Endothelial cell of umbilical vein (primary cell): ENCODE data around the gene CMIP. TPM values are rescaled to one million over a fixed set of nuclear protein-coding genes. Genes with fewer than 3 reads are reported as not detected.
A peak's percentile ranks its signal among the peaks of the same experiment; 100 is the strongest.

Experiments used
- BruUV-seq: library from RNA; stranded (reverse); fragments of 400-500 nt; replicated peaks from 2 replicates; lab custom pipeline; 2021; lab: Mats Ljungman, UMichigan
- CTCF ChIA-PET: fragments of 300-600, 350-600 bp; sonication (Branson Sonifier 250); formaldehyde crosslinking; loops from one replicate; lab custom pipeline; 2021; ENCODE audit warnings: antibody characterized with exemption, inconsistent platforms; lab: Charles Lee
- POLR2A ChIA-PET: fragments of 300-600, 350-600 bp; sonication (Branson Sonifier 250); formaldehyde crosslinking; loops from one replicate; lab custom pipeline; 2021; ENCODE audit warnings: antibody characterized with exemption, inconsistent platforms; lab: Charles Lee
- DNase-seq: peaks from one replicate; pipeline ENCODE4 v3.0.0-alpha.2; 2011; ENCODE audit warnings: low read depth, low spot score
- FAIRE-seq: peaks from 2 replicates; lab custom pipeline; 2011; peaks lifted over from hg19 to GRCh38; lab: Jason Lieb, UNC
- H2AFZ ChIP-seq: 2 replicates; pipeline ENCODE4 v1.6.0; 2012; ENCODE audit warnings: low read depth, low read length, control low read depth, inconsistent platforms
- H3K27ac ChIP-seq: 2 replicates; pipeline ENCODE4 v1.5.1; 2011; ENCODE audit warnings: low read depth, mild to moderate bottlenecking, control low read depth, low read length, moderate library complexity; ENCODE audit not compliant: insufficient read depth
- H3K27me3 ChIP-seq, 2 experiments: 2 replicates each; pipeline versions ENCODE4 v1.6.0 to v1.6.1; 2011; ENCODE audit warnings: low read length in 2 of 2, mixed read lengths in 1 of 2; ENCODE audit not compliant: control insufficient read depth in 2 of 2, insufficient read depth in 2 of 2
- H3K36me3 ChIP-seq, 2 experiments: 2 replicates in 1 of 2; 3 replicates in 1 of 2; pipeline ENCODE4 v1.5.1; 2011; ENCODE audit warnings: low read length in 2 of 2, mild to moderate bottlenecking in 1 of 2, moderate library complexity in 1 of 2; ENCODE audit not compliant: control insufficient read depth in 2 of 2, insufficient read depth in 2 of 2; ENCODE audit errors: extremely low read depth in 1 of 2
- H3K4me1 ChIP-seq: 3 replicates; pipeline ENCODE4 v1.5.1; 2011; ENCODE audit warnings: mild to moderate bottlenecking, low read length; ENCODE audit not compliant: control insufficient read depth, insufficient read depth; ENCODE audit errors: extremely low read depth
- H3K4me2 ChIP-seq: 2 replicates; pipeline ENCODE4 v1.6.1; 2011; ENCODE audit warnings: low read length, control low read depth, mixed read lengths; ENCODE audit not compliant: insufficient read depth
- H3K4me3 ChIP-seq, 3 experiments: fragments of 200-600 bp in 1 of 3; sonication (generic), shearing (Covaris generic) in 1 of 3; replicated peaks in 1 of 3; 2 replicates each; pipeline ENCODE4 v1.5.1; 2011 to 2016; ENCODE audit warnings: control low read depth in 3 of 3, low read length in 3 of 3, mild to moderate bottlenecking in 2 of 3, inconsistent platforms in 1 of 3, low read depth in 1 of 3, moderate library complexity in 1 of 3; ENCODE audit not compliant: insufficient read depth in 1 of 3
- H3K79me2 ChIP-seq: 2 replicates; pipeline ENCODE4 v1.6.0; 2012; ENCODE audit warnings: low read length, inconsistent platforms; ENCODE audit not compliant: control insufficient read depth, insufficient read depth
- H3K9ac ChIP-seq: replicated peaks from 2 replicates; pipeline ENCODE3; 2011; ENCODE audit warnings: low read length, control low read depth; ENCODE audit not compliant: insufficient read depth; ENCODE audit errors: extremely low read depth
- H3K9me1 ChIP-seq: replicated peaks from 3 replicates; pipeline ENCODE4 v1.6.0; 2011; ENCODE audit warnings: mild to moderate bottlenecking, low read length; ENCODE audit not compliant: control insufficient read depth, insufficient read depth; ENCODE audit errors: extremely low read depth
- H3K9me3 ChIP-seq: replicated peaks from 2 replicates; pipeline ENCODE4 v1.5.1; 2012; ENCODE audit warnings: low read length, inconsistent platforms; ENCODE audit not compliant: control insufficient read depth, insufficient read depth
- H4K20me1 ChIP-seq: replicated peaks from 2 replicates; pipeline ENCODE3; 2011; ENCODE audit warnings: mild to moderate bottlenecking, low read length; ENCODE audit not compliant: control insufficient read depth, insufficient read depth; ENCODE audit errors: extremely low read depth
- CTCF ChIP-seq, 2 donors: IDR thresholded peaks; 1 replicate in 1 of 2; 2 replicates in 1 of 2; pipeline ENCODE4 v1.5.1; 2011; ENCODE audit warnings: low read length in 2 of 2, mild to moderate bottlenecking in 2 of 2, moderate library complexity in 2 of 2, control low read depth in 1 of 2, inconsistent platforms in 1 of 2, low read depth in 1 of 2; ENCODE audit not compliant: insufficient read depth in 1 of 2; ENCODE audit errors: extremely low read depth in 1 of 2
- JUN ChIP-seq: IDR thresholded peaks from 2 replicates; pipeline ENCODE4 v1.6.1; 2011; ENCODE audit warnings: borderline replicate concordance, low read depth; ENCODE audit not compliant: insufficient read length, insufficient read depth
- POLR2A ChIP-seq: IDR thresholded peaks from 2 replicates; pipeline ENCODE4 v1.6.1; 2012; ENCODE audit warnings: low read depth, mild to moderate bottlenecking, control low read depth, low read length
- POLR2AphosphoS5 ChIP-seq: IDR thresholded peaks from 2 replicates; pipeline ENCODE4 v1.6.1; 2012; ENCODE audit warnings: low read depth, mild to moderate bottlenecking, control low read depth, low read length, moderate library complexity; ENCODE audit not compliant: insufficient read depth
- dilution Hi-C: fragments of 300-500 bp; cut with MboI; formaldehyde crosslinking; loops from one replicate; pipeline ENCODE4 v1.15.0; 2019; ENCODE audit warnings: low sequenced_read_pairs; ENCODE audit not compliant: extremely low pct_ligation_motif_present
- intact Hi-C: fragments of 100-400 bp; cut with micrococcal nuclease; formaldehyde crosslinking; loops from one replicate; pipeline ENCODE4 v1.10.0; 2022
- polyA plus RNA-seq, 4 experiments: library from polyadenylated mRNA; depleted of rRNA in 3 of 4; stranded (reverse) in 3 of 4; unstranded in 1 of 4; fragments of >200 nt; gene quantifications; 2 replicates each; pipeline versions ENCODE4 v1.2.1 to v1.2.3, GENCODE V29; 2011 to 2012; ENCODE audit warnings: missing spikeins in 1 of 4
- total RNA-seq: library from RNA; stranded (reverse); gene quantifications from 2 replicates; pipeline ENCODE4 v1.2.3, GENCODE V29; 2021

The CMIP gene
- total and polyA plus RNA-seq, 2 donors (not counting 3 experiments of a cell fraction or from before 2014, with no cell fraction given), result 29.0 to 101 TPM

GRCh38 chr16:81612351-81613163 lies 167.9 kb downstream of the CMIP start:
- peak overlapping the region; percentile 90 for H3K27ac ChIP-seq
- TF ChIP-seq POLR2AphosphoS5 (peak; percentile 43), JUN (no peak), POLR2A (peak; percentile 26), CTCF (IDR thresholded peaks at IDR 0.05; ENCODE audit: extremely low read depth in 1 of 2, insufficient read depth in 1 of 2, low read depth in 1 of 2, low read length in 2 of 2) (no peak)
- intact Hi-C loops, result loop anchor here (1.0 to 5.0 kb wide), 4 partner anchors 60 to 166 kb away; no protein-coding TSS in a partner anchor
- H3K27me3 ChIP-seq, result no peaks in the 10 kb centered on the region
- no peak overlapping the region for H2AFZ ChIP-seq
- peak overlapping the region; percentile 14 for H3K4me2 ChIP-seq
- DNase-seq (peak; percentile 96), FAIRE-seq (peak; percentile 98)
- CTCF ChIA-PET, result interaction anchor here (0.6 to 1.9 kb wide), 11 partner anchors 9 to 208 kb away, joined by 3 to 10 read pairs (median 5); no protein-coding TSS in a partner anchor
- no TSS peak for BruUV-seq
- peaks cover 9% of the 10 kb centered on the region for H3K79me2 ChIP-seq
- H3K36me3 ChIP-seq, result peaks cover 2 to 7% of the 10 kb centered on the region in 2 experiments
- H3K9ac ChIP-seq, result peak overlapping the region; percentile 19
- dilution Hi-C loops, result no loop called here
- H3K4me3 ChIP-seq, result no peak overlapping the region
- H4K20me1 ChIP-seq, result no peaks in the 10 kb centered on the region
- H3K9me1 ChIP-seq, result no peaks in the 10 kb centered on the region
- peaks cover 53% of the 10 kb centered on the region for H3K4me1 ChIP-seq
- H3K9me3 ChIP-seq, result no peaks in the 10 kb centered on the region
- POLR2A ChIA-PET, result interaction anchor here (0.8 kb wide), 1 partner anchor 82 kb away, joined by 3 read pairs; no protein-coding TSS in a partner anchor
